Measurements from ENCODE around the gene ITGBL1.

ITGBL1 gene

DNA sequence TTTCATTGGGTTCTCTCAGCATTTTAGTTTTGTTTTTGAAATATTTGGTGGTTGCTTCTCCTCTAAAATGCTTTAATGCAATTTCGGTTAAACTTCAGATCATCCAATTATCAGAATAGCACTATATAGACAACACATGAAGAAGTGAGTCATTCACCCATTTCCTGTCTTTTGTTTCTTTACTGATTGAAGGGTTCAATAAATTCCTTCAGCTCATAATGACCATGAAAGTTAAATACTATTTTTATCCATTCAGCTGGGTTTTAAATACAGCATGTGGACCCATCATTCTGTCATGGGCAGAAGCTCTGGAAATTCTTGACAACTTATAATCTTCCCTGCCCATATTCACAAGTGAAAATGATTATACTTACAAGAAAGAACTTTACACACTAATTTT, 187.2 kb downstream of the ITGBL1 start:
- DNase-seq = no peak

DNA sequence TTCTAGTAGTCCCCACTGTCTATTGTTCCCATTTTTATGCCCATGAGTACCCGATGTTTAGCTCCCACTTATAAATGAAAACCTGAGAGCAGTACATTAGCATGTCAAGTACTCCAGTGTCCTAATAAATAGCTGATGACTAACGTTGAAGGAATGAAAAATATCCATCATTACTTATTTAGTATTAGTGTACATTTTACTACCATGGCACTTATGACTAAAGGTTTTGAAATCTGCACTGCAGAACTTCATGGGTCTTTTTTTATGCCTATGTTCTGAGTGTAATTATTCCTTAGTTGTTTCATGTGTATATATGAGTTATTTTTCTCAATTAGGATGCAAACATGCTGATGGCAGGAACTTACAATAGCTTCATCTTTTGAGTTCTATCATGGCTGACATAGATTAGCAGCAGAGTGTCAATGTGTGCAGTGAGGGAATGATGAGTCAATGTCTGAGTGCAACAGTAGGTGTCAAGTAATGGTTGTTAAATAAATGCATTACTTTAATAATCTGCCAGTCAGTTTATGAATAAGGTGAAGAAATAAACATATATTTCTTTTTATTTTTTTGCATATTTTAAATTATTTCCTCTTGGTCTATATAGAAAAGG, 188.4 kb downstream of the ITGBL1 start:
- DNase-seq = no peak

- no peak for DNase-seq
Measured at GRCh38 chr13:101645871-101646270, 193.4 kb downstream of the ITGBL1 start.

- no peak for DNase-seq
Measured at GRCh38 chr13:101647760-101648159, 195.3 kb downstream of the ITGBL1 start.

DNA sequence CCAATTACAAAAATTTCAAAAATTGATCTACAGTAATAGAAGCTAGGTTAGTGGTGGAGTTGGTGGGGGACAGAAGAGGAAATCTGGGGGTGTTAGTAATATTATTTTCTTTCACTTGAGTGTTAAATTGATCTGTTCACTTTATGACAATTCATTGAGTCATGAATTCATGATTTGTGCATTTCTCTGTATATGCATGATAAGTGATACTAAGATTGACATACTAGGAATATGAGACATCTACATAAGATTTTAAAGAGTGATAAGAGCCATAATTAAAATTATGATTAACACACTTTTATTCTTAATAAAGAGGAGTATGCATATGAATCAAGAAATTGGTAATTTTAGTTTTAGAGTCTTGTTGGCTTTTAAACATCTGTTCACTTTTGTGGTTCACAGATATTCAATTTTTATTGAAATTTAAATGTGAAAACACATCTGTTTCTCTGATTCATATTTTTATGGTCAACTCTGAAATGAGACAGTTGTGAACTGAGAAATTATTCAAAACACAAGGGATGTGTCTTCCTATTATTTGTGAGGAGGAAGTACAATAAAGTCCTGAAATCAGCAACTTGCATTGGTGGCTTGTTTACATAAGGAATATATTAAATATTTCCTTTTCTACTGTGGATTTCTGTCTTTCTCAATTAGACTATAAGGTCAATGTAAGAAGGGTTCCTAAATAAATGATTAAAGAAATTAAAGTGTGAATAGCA, 196.5 kb downstream of the ITGBL1 start:
- no peak for DNase-seq

- DNase-seq = no peak
Measured at GRCh38 chr13:101649488-101650126, 197.1 kb downstream of the ITGBL1 start.

GRCh38 chr13:101654883-101655282, 202.4 kb downstream of the ITGBL1 start:
- DNase-seq = no peak

DNA sequence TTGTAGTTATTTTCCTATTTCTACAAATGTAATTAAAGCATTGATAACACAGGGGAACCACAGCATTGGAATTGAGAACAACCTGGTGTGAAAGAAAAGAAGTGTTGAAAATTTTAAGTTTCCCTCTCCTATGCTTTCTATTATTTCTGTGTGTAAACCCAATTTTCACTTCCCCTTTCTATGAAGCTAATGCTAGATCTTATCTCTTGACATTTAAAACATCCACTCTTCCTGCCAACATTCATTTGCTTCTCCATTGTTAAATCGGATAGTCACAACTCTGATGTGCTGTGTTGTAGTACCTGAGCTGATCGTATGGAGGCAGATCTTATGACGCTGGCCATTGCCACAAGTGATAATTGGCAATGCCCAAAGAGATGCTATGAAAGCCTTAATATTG, 203.0 kb downstream of the ITGBL1 start:
- DNase-seq = no peak

- no peak for DNase-seq
Measured at GRCh38 chr13:101660711-101661110, 208.2 kb downstream of the ITGBL1 start.

DNA sequence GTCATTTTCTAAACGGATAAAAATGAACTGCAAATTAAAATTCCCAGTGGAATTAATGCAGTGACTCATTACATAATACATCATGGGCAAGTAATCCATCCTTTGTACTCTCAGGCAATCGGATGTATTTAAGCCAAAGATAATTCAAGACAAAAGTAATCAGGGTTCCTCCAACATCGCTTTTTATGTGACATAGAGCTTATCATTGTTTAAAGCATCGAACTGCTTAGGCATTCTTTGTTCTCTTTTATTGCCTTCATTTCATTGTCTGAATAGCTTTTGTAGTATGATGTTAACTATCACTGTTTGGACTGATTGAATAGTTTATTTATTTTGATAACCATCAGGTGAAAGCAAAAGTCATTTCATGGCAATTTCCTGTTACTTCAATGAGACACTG, 209.4 kb downstream of the ITGBL1 start:
- DNase-seq = no peak

GRCh38 chr13:101673360-101674105, 221.1 kb downstream of the ITGBL1 start:
- no peak for DNase-seq

GRCh38 chr13:101681834-101682233, 229.4 kb downstream of the ITGBL1 start:
- no peak for DNase-seq

DNA sequence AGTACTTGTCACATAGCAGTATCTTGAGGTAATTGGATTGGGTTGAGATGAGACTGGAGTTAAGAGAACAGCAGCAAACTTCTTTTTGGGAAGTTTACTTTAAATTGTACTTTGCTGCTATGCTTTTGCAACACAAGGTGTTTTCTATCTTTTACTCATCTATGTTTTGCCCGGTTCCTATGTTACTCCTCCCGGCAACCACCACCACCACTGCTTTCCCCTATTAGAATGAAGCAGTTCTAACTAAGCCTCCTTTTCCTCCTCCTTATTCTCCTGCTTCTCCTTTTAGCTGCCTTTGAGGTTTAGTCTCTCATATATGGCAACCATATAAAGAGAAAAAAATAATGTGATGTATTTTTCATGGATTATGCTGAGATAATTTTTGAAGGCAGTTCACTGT, 233.5 kb downstream of the ITGBL1 start:
- DNase-seq = no peak

GRCh38 chr13:101690871-101691270, 238.4 kb downstream of the ITGBL1 start:
- DNase-seq = no peak

DNA sequence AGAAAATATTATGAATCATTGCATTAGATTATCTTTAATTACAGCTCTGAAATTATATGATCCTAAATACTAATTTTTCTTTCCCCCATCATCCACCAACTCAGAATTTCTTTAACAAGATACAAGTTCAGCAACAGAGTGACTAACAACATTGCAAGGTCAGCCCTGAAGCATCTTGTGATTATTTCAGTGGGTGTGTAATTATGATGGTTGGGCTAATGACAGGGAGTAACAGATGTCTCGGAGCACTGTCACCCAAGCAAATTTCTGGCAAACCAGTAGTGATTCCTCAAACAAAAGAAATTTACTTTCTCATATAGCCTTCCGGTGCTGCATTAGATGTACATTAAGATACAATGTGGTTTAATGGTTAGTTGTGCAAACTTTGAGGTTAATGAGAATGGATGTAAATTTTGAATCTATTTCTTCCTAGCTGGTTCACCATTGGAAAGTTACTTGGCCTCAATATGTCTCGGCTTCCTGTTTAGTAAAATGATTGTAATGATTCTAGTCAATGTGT, 238.9 kb downstream of the ITGBL1 start:
- no peak for DNase-seq

- no peak for DNase-seq
Measured at GRCh38 chr13:101695870-101696516, 243.5 kb downstream of the ITGBL1 start.

DNA sequence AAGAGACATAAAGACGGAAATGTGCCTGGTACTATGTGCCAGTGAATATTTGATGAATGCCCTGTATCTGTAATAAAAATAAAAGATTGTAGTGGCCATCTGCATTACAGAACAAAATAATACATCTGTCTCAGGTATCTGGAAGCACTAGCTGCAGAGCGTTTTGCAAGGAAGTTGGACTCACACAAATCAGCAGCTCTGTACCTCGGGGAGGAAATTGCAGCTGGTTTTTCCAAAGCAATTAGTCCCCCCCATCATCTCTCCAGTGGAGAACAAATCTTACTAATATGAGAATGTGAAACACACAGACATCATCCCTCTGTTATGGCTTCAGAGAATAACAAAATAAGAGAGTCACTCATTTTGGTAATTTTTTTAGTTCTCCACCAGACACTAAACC, 245.3 kb downstream of the ITGBL1 start:
- DNase-seq = no peak

DNA sequence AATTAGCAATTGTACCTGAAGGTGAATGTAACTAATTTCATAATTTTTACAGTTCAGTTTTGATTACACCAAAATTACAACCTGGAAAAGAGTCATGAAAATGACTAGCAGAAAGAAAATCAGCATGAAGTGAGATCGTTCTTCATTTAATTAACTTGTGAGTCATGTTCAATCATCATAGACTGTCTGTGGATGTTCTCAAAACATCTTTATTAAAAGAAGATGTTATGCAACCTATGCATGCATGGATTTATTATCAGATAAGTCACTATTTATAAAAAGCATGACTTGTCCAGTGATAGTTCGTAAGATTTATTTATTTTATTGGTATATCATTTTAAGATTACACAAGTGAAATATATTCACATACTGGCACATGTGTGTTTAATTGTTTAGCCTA, 245.9 kb downstream of the ITGBL1 start:
- DNase-seq = no peak

DNA sequence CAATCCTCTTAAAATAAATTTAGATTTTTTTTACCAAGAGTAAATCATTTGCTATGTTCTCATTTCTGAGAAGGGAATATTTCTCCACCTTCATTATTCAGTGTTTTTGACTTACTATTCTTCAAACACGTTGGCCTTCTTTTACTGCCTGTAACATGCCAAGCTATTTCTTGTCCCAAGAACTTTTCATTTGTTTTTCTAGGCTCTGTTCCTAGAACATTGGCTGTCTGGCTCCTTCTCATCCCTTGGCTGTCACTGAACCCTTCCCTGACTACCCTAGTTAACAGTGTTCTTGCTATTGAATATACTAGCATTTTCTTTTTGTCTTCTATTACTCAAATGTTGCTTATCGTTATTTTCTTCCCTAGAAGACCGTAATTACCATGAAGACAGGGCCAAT, 248.1 kb downstream of the ITGBL1 start:
- no peak for DNase-seq

- no peak for DNase-seq
Measured at GRCh38 chr13:101703081-101703480, 250.6 kb downstream of the ITGBL1 start.

- DNase-seq = no peak
Measured at GRCh38 chr13:101703838-101704237, 251.4 kb downstream of the ITGBL1 start.

GRCh38 chr13:101706651-101707050, 254.2 kb downstream of the ITGBL1 start:
- no peak for DNase-seq

GRCh38 chr13:101707659-101708058, 255.2 kb downstream of the ITGBL1 start:
- DNase-seq = no peak
